Suppressor macrophage treated with lipopolysaccharide for 4 hours (primary cell): ENCODE results near the gene NFIA.

Experiments used
- DNase-seq: peaks from one replicate; pipeline ENCODE4 v3.0.0-alpha.2; 2020

Gene NFIA

GRCh38 chr1:61187352-61188086, 105.2 kb downstream of the NFIA start:
- DNase-seq, result no peak

GRCh38 chr1:61190153-61190552, 107.8 kb downstream of the NFIA start:
- no peak for DNase-seq

GRCh38 chr1:61190618-61191432, 108.5 kb downstream of the NFIA start:
- DNase-seq, result no peak

- DNase-seq, result no peak
These were observed 109.0 kb downstream of the NFIA start for GRCh38 chr1:61191433-61191720.

- no peak for DNase-seq
These were observed 110.4 kb downstream of the NFIA start for GRCh38 chr1:61192663-61193330.

- DNase-seq, result no peak
These were observed 111.4 kb downstream of the NFIA start for GRCh38 chr1:61193808-61194207.

GRCh38 chr1:61198554-61198953, 116.2 kb downstream of the NFIA start:
- no peak for DNase-seq

- DNase-seq, result no peak
These were observed 118.7 kb downstream of the NFIA start for GRCh38 chr1:61201035-61201434.

GRCh38 chr1:61202854-61203598, 120.7 kb downstream of the NFIA start:
- DNase-seq, result no peak

- no peak for DNase-seq
These were observed 122.2 kb downstream of the NFIA start for GRCh38 chr1:61204528-61204927.

- no peak for DNase-seq
These were observed 125.1 kb downstream of the NFIA start for GRCh38 chr1:61207416-61207815.

- no peak for DNase-seq
These were observed 125.8 kb downstream of the NFIA start for GRCh38 chr1:61208172-61208571.

- DNase-seq, result no peak
These were observed 126.5 kb downstream of the NFIA start for GRCh38 chr1:61208831-61209230.

- no peak for DNase-seq
These were observed 128.2 kb downstream of the NFIA start for GRCh38 chr1:61210435-61211154.

GRCh38 chr1:61213245-61214011, 131.1 kb downstream of the NFIA start:
- DNase-seq, result no peak

GRCh38 chr1:61215119-61215518, 132.8 kb downstream of the NFIA start:
- no peak for DNase-seq

GRCh38 chr1:61215676-61216289, 133.4 kb downstream of the NFIA start:
- DNase-seq, result no peak

GRCh38 chr1:61220536-61220935, 138.2 kb downstream of the NFIA start:
- no peak for DNase-seq

- DNase-seq, result no peak
These were observed 139.3 kb downstream of the NFIA start for GRCh38 chr1:61221642-61222041.

- no peak for DNase-seq
These were observed 139.9 kb downstream of the NFIA start for GRCh38 chr1:61222240-61222639.

GRCh38 chr1:61223140-61223539, 140.8 kb downstream of the NFIA start:
- no peak for DNase-seq
